Liver (tissue), 3 donors: ENCODE data around the gene NOPCHAP1.

Experiments
- ATF3 ChIP-seq: IDR thresholded peaks from 2 replicates; pipeline ENCODE4 v1.6.1; 2016; ENCODE audit warnings: antibody characterized with exemption
- CTCF ChIP-seq: fragments of 150-350 bp; IDR thresholded peaks from 2 replicates; pipeline ENCODE4 v1.5.1; 2017; ENCODE audit warnings: improper control_type of control experiment, low read depth, low read length; ENCODE audit not compliant: missing input control
- RAD21 ChIP-seq, 2 donors: IDR thresholded peaks; 2 replicates each; pipeline ENCODE4 v1.6.1; 2016; ENCODE audit warnings: antibody characterized with exemption in 2 of 2, mild to moderate bottlenecking in 2 of 2
- REST ChIP-seq: IDR thresholded peaks from 2 replicates; pipeline ENCODE4 v1.6.1; 2016; ENCODE audit warnings: antibody characterized with exemption, mild to moderate bottlenecking
- RXRA ChIP-seq, 2 donors: IDR thresholded peaks; 2 replicates each; pipeline ENCODE4 v1.6.1; 2017 to 2018; ENCODE audit warnings: antibody characterized with exemption in 2 of 2, mild to moderate bottlenecking in 1 of 2
- donor health status: healthy.
- donor health status: healthy.

- TF ChIP-seq RAD21 (IDR thresholded peaks at IDR 0.05) = no peak
- no peak for TF ChIP-seq ATF3
- TF ChIP-seq CTCF = no peak
- no peak for TF ChIP-seq REST
- TF ChIP-seq RXRA (IDR thresholded peaks at IDR 0.05) = no peak
Observed at GRCh38 chr12:104973250-104973649, 12.9 kb upstream of the NOPCHAP1 start.
